EH (cell line): ENCODE measurements around the gene RCBTB2.
A peak's percentile ranks its signal among the peaks of the same experiment; 100 is the strongest.

Experiments
- DNase-seq: peaks from one replicate; pipeline ENCODE4 v3.0.0-alpha.2; 2015; ENCODE audit warnings: low read depth

The RCBTB2 gene

GRCh38 chr13:48530833-48531232 is 2.0 kb downstream of the RCBTB2 start:
- no peak for DNase-seq

- no peak for DNase-seq
Measured at GRCh38 chr13:48528720-48529119, 4.2 kb downstream of the RCBTB2 start.

- DNase-seq: no peak
Measured at GRCh38 chr13:48527955-48528354, 4.9 kb downstream of the RCBTB2 start.

- no peak for DNase-seq
Measured at GRCh38 chr13:48526286-48526685, 6.6 kb downstream of the RCBTB2 start.

- DNase-seq: no peak
Measured at GRCh38 chr13:48518083-48518482, 14.8 kb downstream of the RCBTB2 start.

GRCh38 chr13:48515732-48516131 is 17.1 kb downstream of the RCBTB2 start:
- DNase-seq: no peak

- DNase-seq: no peak
Measured at GRCh38 chr13:48514793-48515192, 18.1 kb downstream of the RCBTB2 start.

GRCh38 chr13:48511621-48512230 is 21.2 kb downstream of the RCBTB2 start:
- DNase-seq: no peak

- DNase-seq: no peak
Measured at GRCh38 chr13:48510698-48511097, 22.2 kb downstream of the RCBTB2 start.

- DNase-seq: no peak
Measured at GRCh38 chr13:48508011-48508410, 24.9 kb downstream of the RCBTB2 start.

GRCh38 chr13:48507021-48507420 is 25.9 kb downstream of the RCBTB2 start:
- no peak for DNase-seq

GRCh38 chr13:48506092-48506701 is 26.7 kb downstream of the RCBTB2 start:
- DNase-seq: no peak

- DNase-seq: peak; percentile 90
Measured at GRCh38 chr13:48505597-48506091, 27.2 kb downstream of the RCBTB2 start.

- no peak for DNase-seq
Measured at GRCh38 chr13:48505012-48505411, 27.9 kb downstream of the RCBTB2 start.

GRCh38 chr13:48504606-48505005 is 28.3 kb downstream of the RCBTB2 start:
- no peak for DNase-seq

- no peak for DNase-seq
Measured at GRCh38 chr13:48502601-48503319, 30.1 kb downstream of the RCBTB2 start.

- peak; percentile 13 for DNase-seq
Measured at GRCh38 chr13:48501705-48502104, 31.2 kb downstream of the RCBTB2 start.

GRCh38 chr13:48500652-48501197 is 32.2 kb downstream of the RCBTB2 start:
- peak; percentile 88 for DNase-seq

- no peak for DNase-seq
Measured at GRCh38 chr13:48497669-48498068, 35.2 kb downstream of the RCBTB2 start.

GRCh38 chr13:48496271-48497161 is 36.4 kb downstream of the RCBTB2 start:
- no peak for DNase-seq

GRCh38 chr13:48494874-48495273 is 38.0 kb downstream of the RCBTB2 start:
- DNase-seq: no peak

- DNase-seq: peak; percentile 46
Measured at GRCh38 chr13:48493851-48494250, 39.0 kb downstream of the RCBTB2 start.
